GM23338 (cell line): Measurements from ENCODE around the gene LRIG1. TPM values are rescaled to one million over a fixed set of nuclear protein-coding genes. Genes with fewer than 3 reads are reported as not detected.

ENCODE experiments used
- ATAC-seq: fragments of 200-7000 bp; cut with Tn5 transposase; 3 replicates; pipeline ENCODE4 v1.9.1; 2020
- DNase-seq: peaks from one replicate; pipeline ENCODE4 v3.0.0-alpha.2; 2015; ENCODE audit warnings: low spot score
- H2AFZ ChIP-seq: fragments of 200-600 bp; sonication (generic); 2 replicates; pipeline ENCODE4 v1.8.0; 2016; ENCODE audit warnings: antibody characterized with exemption, mild to moderate bottlenecking, moderate library complexity
- H3F3A ChIP-seq: fragments of 200-600 bp; sonication (generic); replicated peaks from 2 replicates; pipeline ENCODE4 v1.8.0; 2017; ENCODE audit warnings: antibody characterized with exemption, mixed run types, low read depth
- H3K27ac ChIP-seq: fragments of 200-600 bp; sonication (generic); 2 replicates; pipeline ENCODE4 v1.6.1; 2016; ENCODE audit warnings: low read depth
- H3K27me3 ChIP-seq: fragments of 200-600 bp; sonication (generic); 2 replicates; pipeline ENCODE4 v1.8.0; 2016; ENCODE audit warnings: mild to moderate bottlenecking, mixed run types, moderate library complexity; ENCODE audit not compliant: insufficient read depth
- H3K36me3 ChIP-seq: fragments of 200-600 bp; sonication (generic); 2 replicates; pipeline ENCODE4 v1.8.0; 2016; ENCODE audit warnings: mild to moderate bottlenecking; ENCODE audit not compliant: insufficient read depth
- H3K4me1 ChIP-seq: fragments of 200-600 bp; sonication (generic); 2 replicates; pipeline ENCODE4 v1.8.0; 2016; ENCODE audit warnings: mild to moderate bottlenecking, moderate library complexity; ENCODE audit not compliant: insufficient read depth
- H3K4me2 ChIP-seq: fragments of 200-600 bp; sonication (generic); 2 replicates; pipeline ENCODE4 v1.7.1; 2017; ENCODE audit warnings: mixed run types
- H3K4me3 ChIP-seq: fragments of 200-600 bp; sonication (generic); 2 replicates; pipeline ENCODE4 v1.6.1; 2016; ENCODE audit warnings: mixed run types
- H3K79me2 ChIP-seq: fragments of 200-600 bp; sonication (generic); replicated peaks from 2 replicates; pipeline ENCODE4 v1.8.0; 2017; ENCODE audit warnings: mild to moderate bottlenecking; ENCODE audit not compliant: insufficient read depth
- H3K9me2 ChIP-seq: fragments of 200-600 bp; sonication (generic); 2 replicates; pipeline ENCODE4 v1.8.0; 2017; ENCODE audit not compliant: insufficient read depth
- H4K20me1 ChIP-seq: fragments of 200-600 bp; sonication (generic); replicated peaks from 2 replicates; pipeline ENCODE4 v1.8.0; 2017; ENCODE audit warnings: mild to moderate bottlenecking; ENCODE audit not compliant: insufficient read depth
- H3K27ac Mint-ChIP-seq: 2 replicates; pipeline ENCODE4 v1.8.0; 2020; ENCODE audit warnings: inconsistent platforms, mild to moderate bottlenecking, moderate library complexity, mixed read lengths
- H3K27me3 Mint-ChIP-seq: 3 replicates; pipeline ENCODE4 v1.8.0; 2022; ENCODE audit warnings: low read depth, mild to moderate bottlenecking, moderate library complexity, mixed read lengths, inconsistent platforms; ENCODE audit not compliant: insufficient read depth, poor library complexity
- H3K36me3 Mint-ChIP-seq: 3 replicates; pipeline ENCODE4 v1.8.0; 2021; ENCODE audit warnings: low read depth, mild to moderate bottlenecking, inconsistent platforms, moderate library complexity, mixed read lengths
- H3K4me1 Mint-ChIP-seq: 3 replicates; pipeline ENCODE4 v1.8.0; 2020; ENCODE audit warnings: mild to moderate bottlenecking, inconsistent platforms, mixed read lengths
- H3K4me3 Mint-ChIP-seq: 3 replicates; pipeline ENCODE4 v1.8.0; 2021; ENCODE audit warnings: moderate library complexity, mild to moderate bottlenecking, inconsistent platforms, mixed read lengths
- H3K9me3 Mint-ChIP-seq: 3 replicates; pipeline ENCODE4 v1.8.0; 2020; ENCODE audit warnings: moderate library complexity, mild to moderate bottlenecking, inconsistent platforms, mixed read lengths
- CREB1 ChIP-seq: fragments of 250-450 bp; sonication (Bioruptor Pico); IDR thresholded peaks from 2 replicates; pipeline ENCODE4 v1.5.0; 2020; ENCODE audit warnings: low read depth, mild to moderate bottlenecking, moderate library complexity
- CTCF ChIP-seq, 2 experiments: fragments of 200-600 bp in 1 of 2; sonication (generic) in 1 of 2; conservative IDR thresholded peaks; 2 replicates each; pipeline versions ENCODE4 v1.5.1 to v1.6.1; 2016 to 2017; ENCODE audit warnings: antibody characterized with exemption in 2 of 2, low read depth in 2 of 2, mild to moderate bottlenecking in 2 of 2, moderate library complexity in 1 of 2
- EZH2 ChIP-seq: fragments of 200-600 bp; sonication (generic); IDR thresholded peaks from one replicate; pipeline ENCODE4 v1.8.0; 2017; ENCODE audit warnings: antibody characterized with exemption, mild to moderate bottlenecking, low read depth; ENCODE audit not compliant: unreplicated experiment
- EZH2phosphoT487 ChIP-seq: fragments of 200-600 bp; sonication (generic); IDR thresholded peaks from one replicate; pipeline ENCODE4 v1.8.1; 2018; ENCODE audit warnings: antibody characterized with exemption; ENCODE audit not compliant: unreplicated experiment
- REST ChIP-seq: IDR thresholded peaks from one replicate; pipeline ENCODE4 v1.6.1; 2018; ENCODE audit warnings: antibody characterized with exemption; ENCODE audit not compliant: unreplicated experiment
- ZNF462 ChIP-seq: fragments of 250-450 bp; sonication (Bioruptor Pico); IDR thresholded peaks from 2 replicates; pipeline ENCODE4 v1.5.0; 2020; ENCODE audit warnings: mild to moderate bottlenecking, moderate library complexity
- polyA plus RNA-seq: library from polyadenylated mRNA; unstranded; fragments of >200 nt; fragmentation: Nextera tagmentation; extraction: Ambion mirVana; gene quantifications from 2 replicates; pipeline ENCODE4 v1.2.1, GENCODE V29; 2016
- total RNA-seq: library from RNA; depleted of rRNA; stranded (reverse); fragments of >200 nt; shearing (Covaris generic); gene quantifications from 2 replicates; pipeline ENCODE4 v1.2.3, GENCODE V29; 2014

LRIG1 gene
- total and polyA plus RNA-seq, 2 experiments from 2014 or later = 40.0 to 134 TPM

GRCh38 chr3:66492071-66492470, 8.8 kb downstream of the LRIG1 start:
- H3K27ac Mint-ChIP-seq = peak overlapping the region; percentile 37

GRCh38 chr3:66490984-66491383, 9.8 kb downstream of the LRIG1 start:
- no peak for TF ChIP-seq CTCF (conservative IDR thresholded peaks at IDR 0.05; ENCODE audit: low read depth in 2 of 2)
- TF ChIP-seq ZNF462 (CRISPR knock-in tag) = no peak
- no peak overlapping the region for H3K27ac Mint-ChIP-seq
- peaks cover 92% of the 10 kb centered on the region for H3K79me2 ChIP-seq

More at GRCh38 chr3:66492071-66492470, 8.8 kb downstream of the LRIG1 start:
- Histone ChIP-seq H3K9me2 (no peaks in the 10 kb centered on the region), H3K27ac (no peak overlapping the region; the same call in 1 of the 2 replicates), H3K4me2 (peak overlapping the region; percentile 89), H3F3A (0 out of 2 replicates have a peak, but pooled peaks cover 4% of the 10 kb centered on the region), H4K20me1 (peaks cover 20% of the 10 kb centered on the region; the same call in 1 of the 2 replicates), H3K4me3 (peak overlapping the region; percentile 8), H3K79me2 (peaks cover 83% of the 10 kb centered on the region), H3K27me3 (no peaks in the 10 kb centered on the region), H2AFZ (no peak overlapping the region), H3K4me1 (peaks cover 85% of the 10 kb centered on the region), H3K36me3 (no peaks in the 10 kb centered on the region)
- Mint-ChIP-seq H3K4me1 (peaks cover 92% of the 10 kb centered on the region), H3K9me3 (no peaks in the 10 kb centered on the region), H3K27me3 (no peaks in the 10 kb centered on the region), H3K4me3 (peak overlapping the region; percentile 63), H3K36me3 (peaks cover 3% of the 10 kb centered on the region; the same call in 1 of the 3 replicates)
- TF ChIP-seq CREB1 (CRISPR knock-in tag) (no peak), REST (no peak), EZH2phosphoT487 (no peak), EZH2 (no peak)
- DNase-seq = no peak
- no peak for ATAC-seq

More at GRCh38 chr3:66490984-66491383, 9.8 kb downstream of the LRIG1 start:
- Histone ChIP-seq H3K27me3 (no peaks in the 10 kb centered on the region), H3K36me3 (no peaks in the 10 kb centered on the region), H4K20me1 (peaks cover 22% of the 10 kb centered on the region; the same call in 1 of the 2 replicates), H3K4me2 (peak overlapping the region; percentile 89), H3F3A (0 out of 2 replicates have a peak, but pooled peaks cover 4% of the 10 kb centered on the region), H3K4me1 (peaks cover 90% of the 10 kb centered on the region), H3K9me2 (no peaks in the 10 kb centered on the region), H3K4me3 (peak overlapping the region; percentile 8), H2AFZ (no peak overlapping the region), H3K27ac (0 out of 2 replicates have a peak overlapping the region, but pooled peaks have one; percentile 1)
- Mint-ChIP-seq H3K36me3 (peaks cover 7% of the 10 kb centered on the region; the same call in 1 of the 3 replicates), H3K9me3 (no peaks in the 10 kb centered on the region), H3K4me3 (peak overlapping the region; percentile 60), H3K27me3 (peaks cover 2% of the 10 kb centered on the region), H3K4me1 (peaks cover 92% of the 10 kb centered on the region)
- no peak for ATAC-seq
- DNase-seq = peak; percentile 48
